HEK293 (cell line): ENCODE results near the gene ZNF587B.

Source experiments
- CTCF ChIA-PET: fragments of 350-600 bp; formaldehyde crosslinking; extraction: SDS; loops from one replicate; lab custom pipeline; 2021; ENCODE audit warnings: antibody characterized with exemption; lab: Yijun Ruan, JAX
- POLR2A ChIA-PET: fragments of 300-600 bp; formaldehyde crosslinking; extraction: SDS; loops from one replicate; lab custom pipeline; 2020; ENCODE audit warnings: antibody characterized with exemption, inconsistent platforms; lab: Yijun Ruan, JAX
- H3K27ac ChIP-seq: fragments of 200-500 bp; sonication (Bioruptor generic); 2 replicates; pipeline ENCODE4 v1.5.1; 2014; ENCODE audit warnings: low read depth, low read length, control low read depth, inconsistent platforms; ENCODE audit errors: extremely low read depth
- H3K36me3 ChIP-seq, 2 experiments: fragments of 200-500 bp in 1 of 2; sonication (Bioruptor generic) in 1 of 2; 1 replicate in 1 of 2; 2 replicates in 1 of 2; pipeline ENCODE4 v1.5.1; 2014 to 2017; ENCODE audit warnings: inconsistent platforms in 2 of 2, low read length in 2 of 2; ENCODE audit not compliant: control insufficient read depth in 2 of 2, insufficient read depth in 1 of 2
- H3K4me1 ChIP-seq: fragments of 200-500 bp; sonication (Bioruptor generic); 2 replicates; pipeline ENCODE4 v1.5.1; 2014; ENCODE audit warnings: mild to moderate bottlenecking, low read length, inconsistent platforms; ENCODE audit not compliant: control insufficient read depth, insufficient read depth
- H3K4me3 ChIP-seq: 2 replicates; pipeline ENCODE4 v1.5.1; 2011; ENCODE audit warnings: low read depth, mild to moderate bottlenecking, control low read depth, low read length, moderate library complexity
- H3K9me3 ChIP-seq: fragments of 200-500 bp; sonication (Bioruptor generic); 2 replicates; pipeline ENCODE4 v1.5.1; 2014; ENCODE audit warnings: low read depth, low read length, inconsistent platforms; ENCODE audit not compliant: control insufficient read depth, insufficient read depth
- HOXC10 ChIP-seq: sonication (generic); formaldehyde crosslinking; IDR thresholded peaks from 2 replicates; pipeline ENCODE4 v1.8.1; 2023; ENCODE audit warnings: mild to moderate bottlenecking, missing genetic modification reagents
- KLF1 ChIP-seq: fragments of 450-650 bp; formaldehyde crosslinking; IDR thresholded peaks from 2 replicates; pipeline ENCODE4 v1.5.1; 2016; ENCODE audit warnings: missing biosample characterization, missing genetic modification characterization
- MYNN ChIP-seq: fragments of 450-650 bp; formaldehyde crosslinking; IDR thresholded peaks from 2 replicates; pipeline ENCODE4 v1.5.1; 2016; ENCODE audit warnings: missing biosample characterization, missing genetic modification characterization, borderline replicate concordance
- RBAK ChIP-seq: fragments of 450-650 bp; formaldehyde crosslinking; IDR thresholded peaks from 2 replicates; pipeline ENCODE4 v1.5.1; 2016; ENCODE audit warnings: missing biosample characterization, missing genetic modification characterization
- REPIN1 ChIP-seq: fragments of 450-650 bp; formaldehyde crosslinking; IDR thresholded peaks from 2 replicates; pipeline ENCODE4 v1.5.1; 2017; ENCODE audit warnings: missing biosample characterization, missing genetic modification characterization, low read depth
- SP7 ChIP-seq: fragments of 450-650 bp; formaldehyde crosslinking; IDR thresholded peaks from 2 replicates; pipeline ENCODE4 v1.5.1; 2016; ENCODE audit warnings: missing biosample characterization, missing genetic modification characterization
- YY1 ChIP-seq: fragments of 450-650 bp; formaldehyde crosslinking; IDR thresholded peaks from 2 replicates; pipeline ENCODE4 v1.5.1; 2018; ENCODE audit warnings: missing biosample characterization, missing genetic modification characterization
- ZBTB21 ChIP-seq: fragments of 450-650 bp; formaldehyde crosslinking; IDR thresholded peaks from 2 replicates; pipeline ENCODE4 v1.5.1; 2017; ENCODE audit warnings: missing biosample characterization, missing genetic modification characterization
- ZIC2 ChIP-seq: fragments of 450-650 bp; formaldehyde crosslinking; IDR thresholded peaks from 2 replicates; pipeline ENCODE4 v1.5.1; 2016; ENCODE audit warnings: missing biosample characterization, missing genetic modification characterization
- ZNF146 ChIP-seq: fragments of 450-650 bp; formaldehyde crosslinking; IDR thresholded peaks from 2 replicates; pipeline ENCODE4 v1.5.1; 2016; ENCODE audit warnings: missing biosample characterization, missing genetic modification characterization
- ZNF292 ChIP-seq: fragments of 450-650 bp; formaldehyde crosslinking; IDR thresholded peaks from 2 replicates; pipeline ENCODE4 v1.5.1; 2016; ENCODE audit warnings: low read depth, missing biosample characterization, missing genetic modification characterization, borderline replicate concordance
- ZNF335 ChIP-seq: fragments of 450-650 bp; formaldehyde crosslinking; conservative IDR thresholded peaks from 2 replicates; pipeline ENCODE4 v1.5.1; 2016; ENCODE audit warnings: missing biosample characterization, missing genetic modification characterization
- ZNF404 ChIP-seq: fragments of 450-650 bp; formaldehyde crosslinking; IDR thresholded peaks from 2 replicates; pipeline ENCODE4 v1.5.1; 2017; ENCODE audit warnings: missing biosample characterization, missing genetic modification characterization
- ZNF600 ChIP-seq: fragments of 450-650 bp; formaldehyde crosslinking; IDR thresholded peaks from 2 replicates; pipeline ENCODE4 v1.5.1; 2016; ENCODE audit warnings: missing biosample characterization, missing genetic modification characterization
- ZNF670 ChIP-seq: fragments of 450-650 bp; formaldehyde crosslinking; IDR thresholded peaks from 2 replicates; pipeline ENCODE4 v1.5.1; 2016; ENCODE audit warnings: missing biosample characterization, missing genetic modification characterization, low read depth
- ZSCAN23 ChIP-seq: fragments of 450-650 bp; formaldehyde crosslinking; IDR thresholded peaks from 2 replicates; pipeline ENCODE4 v1.5.1; 2016; ENCODE audit warnings: missing biosample characterization, missing genetic modification characterization
- TF ChIP-seq, protein P1 (sequence below): fragments of 450-650 bp; formaldehyde crosslinking; conservative IDR thresholded peaks from 2 replicates; pipeline ENCODE4 v1.5.1; 2016; ENCODE audit warnings: low read depth, missing biosample characterization, missing genetic modification characterization
- TF ChIP-seq, protein P2 (sequence below): fragments of 450-650 bp; formaldehyde crosslinking; IDR thresholded peaks from 2 replicates; pipeline ENCODE4 v1.5.1; 2016; ENCODE audit warnings: missing biosample characterization, missing genetic modification characterization
- TF ChIP-seq, protein P3 (sequence below): fragments of 450-650 bp; formaldehyde crosslinking; IDR thresholded peaks from 2 replicates; pipeline ENCODE4 v1.5.1; 2016; ENCODE audit warnings: missing biosample characterization, missing genetic modification characterization
- TF ChIP-seq, protein P4 (sequence below): fragments of 450-650 bp; formaldehyde crosslinking; optimal IDR thresholded peaks from 2 replicates; pipeline ENCODE3; 2016; ENCODE audit warnings: missing biosample characterization, mild to moderate bottlenecking, missing genetic modification characterization
- TF ChIP-seq, protein P5 (sequence below): fragments of 450-650 bp; formaldehyde crosslinking; IDR thresholded peaks from 2 replicates; pipeline ENCODE4 v1.5.1; 2016; ENCODE audit warnings: missing biosample characterization, missing genetic modification characterization

The ZNF587B gene

DNA sequence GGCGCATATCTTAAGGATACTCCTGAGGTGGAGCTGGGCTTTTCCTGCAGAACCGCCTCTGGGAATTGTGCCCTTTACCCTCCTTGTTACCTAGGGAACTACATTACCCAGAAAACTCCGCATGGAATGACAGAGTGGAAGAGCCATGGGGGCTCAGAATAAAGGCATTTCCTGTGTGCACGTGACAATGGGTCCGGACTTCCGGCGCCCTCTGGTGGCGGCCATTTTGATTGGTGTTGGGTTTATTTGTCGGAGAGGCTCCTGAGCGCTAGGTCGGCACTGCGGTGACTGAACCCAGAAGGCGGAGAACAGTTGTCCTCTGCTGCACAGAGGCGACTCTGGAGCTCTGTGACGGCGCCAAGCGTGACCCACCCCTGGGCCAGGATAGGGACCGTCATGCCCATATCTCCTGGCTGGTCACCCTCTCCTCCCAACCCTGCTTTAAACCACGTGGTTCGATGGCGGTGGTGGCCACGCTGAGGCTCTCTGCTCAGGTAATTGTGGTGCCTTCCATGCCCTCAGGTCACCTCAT, at the start of gene ZNF587B:
ZNF587B (plus strand) TSS at position 229 of the 532 bp plus-strand sequence; CDS start at position 459, 230 bp downstream.
- TF ChIP-seq, protein P1, sequence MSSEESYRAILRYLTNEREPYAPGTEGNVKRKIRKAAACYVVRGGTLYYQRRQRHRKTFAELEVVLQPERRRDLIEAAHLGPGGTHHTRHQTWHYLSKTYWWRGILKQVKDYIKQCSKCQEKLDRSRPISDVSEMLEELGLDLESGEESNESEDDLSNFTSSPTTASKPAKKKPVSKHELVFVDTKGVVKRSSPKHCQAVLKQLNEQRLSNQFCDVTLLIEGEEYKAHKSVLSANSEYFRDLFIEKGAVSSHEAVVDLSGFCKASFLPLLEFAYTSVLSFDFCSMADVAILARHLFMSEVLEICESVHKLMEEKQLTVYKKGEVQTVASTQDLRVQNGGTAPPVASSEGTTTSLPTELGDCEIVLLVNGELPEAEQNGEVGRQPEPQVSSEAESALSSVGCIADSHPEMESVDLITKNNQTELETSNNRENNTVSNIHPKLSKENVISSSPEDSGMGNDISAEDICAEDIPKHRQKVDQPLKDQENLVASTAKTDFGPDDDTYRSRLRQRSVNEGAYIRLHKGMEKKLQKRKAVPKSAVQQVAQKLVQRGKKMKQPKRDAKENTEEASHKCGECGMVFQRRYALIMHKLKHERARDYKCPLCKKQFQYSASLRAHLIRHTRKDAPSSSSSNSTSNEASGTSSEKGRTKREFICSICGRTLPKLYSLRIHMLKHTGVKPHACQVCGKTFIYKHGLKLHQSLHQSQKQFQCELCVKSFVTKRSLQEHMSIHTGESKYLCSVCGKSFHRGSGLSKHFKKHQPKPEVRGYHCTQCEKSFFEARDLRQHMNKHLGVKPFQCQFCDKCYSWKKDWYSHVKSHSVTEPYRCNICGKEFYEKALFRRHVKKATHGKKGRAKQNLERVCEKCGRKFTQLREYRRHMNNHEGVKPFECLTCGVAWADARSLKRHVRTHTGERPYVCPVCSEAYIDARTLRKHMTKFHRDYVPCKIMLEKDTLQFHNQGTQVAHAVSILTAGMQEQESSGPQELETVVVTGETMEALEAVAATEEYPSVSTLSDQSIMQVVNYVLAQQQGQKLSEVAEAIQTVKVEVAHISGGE (tag by site-specific recombination), result peak; percentile 91
- no peak for TF ChIP-seq ZNF670
- TF ChIP-seq HOXC10, result 0 out of 2 replicates have a peak, but pooled peaks have one; percentile 54
- TF ChIP-seq, protein P2, sequence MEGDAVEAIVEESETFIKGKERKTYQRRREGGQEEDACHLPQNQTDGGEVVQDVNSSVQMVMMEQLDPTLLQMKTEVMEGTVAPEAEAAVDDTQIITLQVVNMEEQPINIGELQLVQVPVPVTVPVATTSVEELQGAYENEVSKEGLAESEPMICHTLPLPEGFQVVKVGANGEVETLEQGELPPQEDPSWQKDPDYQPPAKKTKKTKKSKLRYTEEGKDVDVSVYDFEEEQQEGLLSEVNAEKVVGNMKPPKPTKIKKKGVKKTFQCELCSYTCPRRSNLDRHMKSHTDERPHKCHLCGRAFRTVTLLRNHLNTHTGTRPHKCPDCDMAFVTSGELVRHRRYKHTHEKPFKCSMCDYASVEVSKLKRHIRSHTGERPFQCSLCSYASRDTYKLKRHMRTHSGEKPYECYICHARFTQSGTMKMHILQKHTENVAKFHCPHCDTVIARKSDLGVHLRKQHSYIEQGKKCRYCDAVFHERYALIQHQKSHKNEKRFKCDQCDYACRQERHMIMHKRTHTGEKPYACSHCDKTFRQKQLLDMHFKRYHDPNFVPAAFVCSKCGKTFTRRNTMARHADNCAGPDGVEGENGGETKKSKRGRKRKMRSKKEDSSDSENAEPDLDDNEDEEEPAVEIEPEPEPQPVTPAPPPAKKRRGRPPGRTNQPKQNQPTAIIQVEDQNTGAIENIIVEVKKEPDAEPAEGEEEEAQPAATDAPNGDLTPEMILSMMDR, result 0 out of 2 replicates have a peak, but pooled peaks have one; percentile 32
- H3K27ac ChIP-seq, result no peak within 1 kb of the TSS
- H3K9me3 ChIP-seq, result no peaks in the 10 kb centered on the region
- ChIA-PET POLR2A (no interaction called here), CTCF (interaction anchor here (0.6 kb wide), 1 partner anchor 265 kb away, joined by 3 read pairs; no protein-coding TSS in a partner anchor)
- H3K36me3 ChIP-seq, result peaks cover 16 to 26% of the 10 kb centered on the region in 2 experiments; a peak in 2 of 3 replicates
- no peak within 1 kb of the TSS for H3K4me3 ChIP-seq
- H3K4me1 ChIP-seq, result no peaks in the 10 kb centered on the region

DNA sequence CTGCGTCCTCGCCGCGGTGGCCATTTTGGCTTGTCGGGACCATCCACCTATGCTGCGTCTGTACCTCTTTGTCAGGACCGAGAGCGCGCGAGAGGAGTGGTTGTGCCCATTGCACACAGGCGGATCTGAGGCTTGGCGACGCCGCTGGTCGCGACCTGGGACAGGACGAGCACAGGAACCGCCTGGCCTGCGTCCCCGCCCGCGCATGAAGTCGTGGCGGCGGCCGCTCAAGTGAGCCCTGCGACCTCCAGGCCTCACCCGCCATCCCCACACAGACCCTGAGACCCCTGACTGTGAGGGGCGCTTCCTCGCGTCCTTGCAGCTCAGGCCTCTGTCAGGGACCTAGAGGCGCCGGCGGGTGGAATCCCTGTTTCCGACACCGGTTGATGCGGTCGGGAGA, 43.8 kb upstream of the ZNF587B start:
- Histone ChIP-seq H3K36me3 (peaks cover 51 to 64% of the 10 kb centered on the region in 2 experiments; a peak in 2 of 3 replicates), H3K9me3 (no peaks in the 10 kb centered on the region; the same call in 1 of the 2 replicates), H3K27ac (no peak overlapping the region), H3K4me1 (no peaks in the 10 kb centered on the region), H3K4me3 (no peak overlapping the region)
- no peak for TF ChIP-seq SP7 (tag by site-specific recombination)
- CTCF ChIA-PET, result no interaction called here
- POLR2A ChIA-PET, result no interaction called here

DNA sequence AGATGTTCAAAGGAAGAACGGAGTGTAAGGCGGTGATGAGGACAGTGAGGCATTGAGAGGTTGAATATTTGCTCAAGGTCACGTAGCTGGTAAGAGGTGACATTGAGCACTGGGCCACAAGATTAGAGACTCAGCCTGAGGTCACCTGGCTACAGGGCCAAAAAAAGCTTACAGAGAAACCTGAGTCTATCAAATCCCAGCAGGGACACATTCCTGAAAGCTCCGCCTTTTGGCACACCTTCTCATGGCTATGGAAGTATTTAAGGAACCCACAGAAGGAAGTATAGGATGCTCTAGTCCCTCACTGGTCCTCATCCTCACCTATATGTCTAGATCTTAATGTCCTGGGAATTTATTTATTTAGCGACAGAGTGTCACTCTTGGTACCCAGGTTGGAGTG, 43.2 kb upstream of the ZNF587B start:
- ChIA-PET CTCF (no interaction called here), POLR2A (no interaction called here)
- H3K4me1 ChIP-seq, result no peaks in the 10 kb centered on the region
- H3K9me3 ChIP-seq, result no peaks in the 10 kb centered on the region; the same call in 1 of the 2 replicates
- H3K36me3 ChIP-seq, result peaks cover 51 to 63% of the 10 kb centered on the region in 2 experiments; a peak in 2 of 3 replicates
- no peak overlapping the region for H3K4me3 ChIP-seq
- no peak overlapping the region for H3K27ac ChIP-seq
- no peak for TF ChIP-seq KLF1 (tag by site-specific recombination)
- no peak for TF ChIP-seq ZBTB21 (tag by site-specific recombination)
- TF ChIP-seq MYNN, result no peak
- TF ChIP-seq REPIN1 (tag by site-specific recombination), result no peak
- no peak for TF ChIP-seq ZIC2 (tag by site-specific recombination)
- TF ChIP-seq ZNF146 (tag by site-specific recombination), result no peak
- TF ChIP-seq YY1, result no peak
- TF ChIP-seq ZNF292 (tag by site-specific recombination), result no peak
- TF ChIP-seq, protein P3, sequence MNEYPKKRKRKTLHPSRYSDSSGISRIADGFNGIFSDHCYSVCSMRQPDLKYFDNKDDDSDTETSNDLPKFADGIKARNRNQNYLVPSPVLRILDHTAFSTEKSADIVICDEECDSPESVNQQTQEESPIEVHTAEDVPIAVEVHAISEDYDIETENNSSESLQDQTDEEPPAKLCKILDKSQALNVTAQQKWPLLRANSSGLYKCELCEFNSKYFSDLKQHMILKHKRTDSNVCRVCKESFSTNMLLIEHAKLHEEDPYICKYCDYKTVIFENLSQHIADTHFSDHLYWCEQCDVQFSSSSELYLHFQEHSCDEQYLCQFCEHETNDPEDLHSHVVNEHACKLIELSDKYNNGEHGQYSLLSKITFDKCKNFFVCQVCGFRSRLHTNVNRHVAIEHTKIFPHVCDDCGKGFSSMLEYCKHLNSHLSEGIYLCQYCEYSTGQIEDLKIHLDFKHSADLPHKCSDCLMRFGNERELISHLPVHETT (tag by site-specific recombination), result no peak
- TF ChIP-seq, protein P4, sequence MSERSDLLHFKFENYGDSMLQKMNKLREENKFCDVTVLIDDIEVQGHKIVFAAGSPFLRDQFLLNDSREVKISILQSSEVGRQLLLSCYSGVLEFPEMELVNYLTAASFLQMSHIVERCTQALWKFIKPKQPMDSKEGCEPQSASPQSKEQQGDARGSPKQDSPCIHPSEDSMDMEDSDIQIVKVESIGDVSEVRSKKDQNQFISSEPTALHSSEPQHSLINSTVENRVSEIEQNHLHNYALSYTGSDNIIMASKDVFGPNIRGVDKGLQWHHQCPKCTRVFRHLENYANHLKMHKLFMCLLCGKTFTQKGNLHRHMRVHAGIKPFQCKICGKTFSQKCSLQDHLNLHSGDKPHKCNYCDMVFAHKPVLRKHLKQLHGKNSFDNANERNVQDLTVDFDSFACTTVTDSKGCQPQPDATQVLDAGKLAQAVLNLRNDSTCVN (tag by site-specific recombination), result no peak
- no peak for TF ChIP-seq ZNF600 (tag by site-specific recombination)
- no peak for TF ChIP-seq ZNF404 (tag by site-specific recombination)
- TF ChIP-seq ZNF335 (tag by site-specific recombination), result no peak
- TF ChIP-seq, protein P5, sequence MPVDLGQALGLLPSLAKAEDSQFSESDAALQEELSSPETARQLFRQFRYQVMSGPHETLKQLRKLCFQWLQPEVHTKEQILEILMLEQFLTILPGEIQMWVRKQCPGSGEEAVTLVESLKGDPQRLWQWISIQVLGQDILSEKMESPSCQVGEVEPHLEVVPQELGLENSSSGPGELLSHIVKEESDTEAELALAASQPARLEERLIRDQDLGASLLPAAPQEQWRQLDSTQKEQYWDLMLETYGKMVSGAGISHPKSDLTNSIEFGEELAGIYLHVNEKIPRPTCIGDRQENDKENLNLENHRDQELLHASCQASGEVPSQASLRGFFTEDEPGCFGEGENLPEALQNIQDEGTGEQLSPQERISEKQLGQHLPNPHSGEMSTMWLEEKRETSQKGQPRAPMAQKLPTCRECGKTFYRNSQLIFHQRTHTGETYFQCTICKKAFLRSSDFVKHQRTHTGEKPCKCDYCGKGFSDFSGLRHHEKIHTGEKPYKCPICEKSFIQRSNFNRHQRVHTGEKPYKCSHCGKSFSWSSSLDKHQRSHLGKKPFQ (tag by site-specific recombination), result no peak
- TF ChIP-seq ZSCAN23 (tag by site-specific recombination), result no peak
- no peak for TF ChIP-seq RBAK (tag by site-specific recombination)
